22Rv1 (cell line): ENCODE data around the gene TRIM42.

Experiments used
- CTCF ChIP-seq: fragments of 450-650 bp; IDR thresholded peaks from 2 replicates; pipeline ENCODE4 v1.5.1; 2017; ENCODE audit warnings: mild to moderate bottlenecking
- ZFX ChIP-seq: fragments of 450-650 bp; IDR thresholded peaks from 2 replicates; pipeline ENCODE4 v1.6.1; 2017; ENCODE audit warnings: antibody characterized with exemption, borderline replicate concordance

- no peak for TF ChIP-seq CTCF
- no peak for TF ChIP-seq ZFX
These were observed 33.0 kb downstream of the TRIM42 start for GRCh38 chr3:140710711-140711389.
